Measurements from ENCODE around the gene DOK3.

The DOK3 gene

GRCh38 chr5:177511796-177512675 lies 2.4 kb upstream of the DOK3 start:
- DNase-seq, result no peak

- DNase-seq, result no peak
Observed at GRCh38 chr5:177511181-177511580, 1.6 kb upstream of the DOK3 start.

DNA sequence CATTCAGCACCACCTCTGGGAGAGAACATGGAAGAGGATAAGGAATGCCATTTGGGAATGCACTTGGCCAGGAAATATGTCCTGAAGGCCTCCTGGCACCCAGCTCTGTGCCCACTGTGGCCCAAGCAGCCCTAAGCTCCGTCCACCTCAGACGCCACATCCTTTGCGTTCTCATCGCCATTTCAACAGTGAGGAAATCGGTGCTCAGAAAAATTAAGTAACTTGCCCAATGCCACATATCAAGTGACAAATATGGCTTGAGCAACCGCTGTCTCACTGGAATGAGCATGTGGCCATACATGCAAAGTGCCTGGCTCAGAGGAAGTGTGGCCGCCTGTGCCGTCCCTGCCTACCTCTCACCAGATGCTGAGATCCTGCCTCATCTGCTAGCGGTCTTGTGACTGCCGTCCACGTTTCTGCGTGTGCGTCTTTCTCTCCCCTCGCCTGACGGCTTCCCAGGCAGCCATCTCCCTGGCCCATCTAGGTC lies 984 bp upstream of the DOK3 start:
- no peak for DNase-seq

- DNase-seq, result no peak
Observed at GRCh38 chr5:177509991-177510566, 453 bp upstream of the DOK3 start.

GRCh38 chr5:177508837-177509236 lies 789 bp downstream of the DOK3 start:
- DNase-seq, result no peak

GRCh38 chr5:177508221-177508611 lies 1.4 kb downstream of the DOK3 start:
- no peak for DNase-seq

- DNase-seq, result no peak
Observed at GRCh38 chr5:177507596-177508220, 1.9 kb downstream of the DOK3 start.

GRCh38 chr5:177507165-177507564 lies 2.5 kb downstream of the DOK3 start:
- DNase-seq, result no peak

DNA sequence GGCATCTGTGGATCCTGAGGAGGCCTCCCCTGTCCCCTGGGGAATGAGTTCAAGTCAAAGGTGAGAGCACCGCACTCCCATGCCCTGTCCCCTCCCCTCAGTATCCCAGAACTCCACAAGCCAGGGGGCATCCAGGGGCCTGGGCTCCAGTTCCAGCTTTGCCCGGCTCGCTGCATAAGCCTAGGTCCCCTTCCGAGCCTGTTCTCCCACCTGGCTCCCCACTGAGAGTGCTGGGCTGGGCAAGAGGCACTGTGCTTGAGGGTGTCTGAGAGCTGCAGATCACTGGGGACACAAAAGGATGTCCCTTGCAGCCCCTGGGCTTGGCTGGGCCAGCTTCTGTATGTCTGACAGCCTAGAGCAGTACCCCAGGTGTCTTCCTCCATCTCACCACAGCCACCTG lies 4.6 kb downstream of the DOK3 start:
- no peak for DNase-seq

GRCh38 chr5:177504086-177505056 lies 5.3 kb downstream of the DOK3 start:
- DNase-seq, result no peak

GRCh38 chr5:177503351-177504085 lies 6.1 kb downstream of the DOK3 start:
- DNase-seq, result no peak

DNA sequence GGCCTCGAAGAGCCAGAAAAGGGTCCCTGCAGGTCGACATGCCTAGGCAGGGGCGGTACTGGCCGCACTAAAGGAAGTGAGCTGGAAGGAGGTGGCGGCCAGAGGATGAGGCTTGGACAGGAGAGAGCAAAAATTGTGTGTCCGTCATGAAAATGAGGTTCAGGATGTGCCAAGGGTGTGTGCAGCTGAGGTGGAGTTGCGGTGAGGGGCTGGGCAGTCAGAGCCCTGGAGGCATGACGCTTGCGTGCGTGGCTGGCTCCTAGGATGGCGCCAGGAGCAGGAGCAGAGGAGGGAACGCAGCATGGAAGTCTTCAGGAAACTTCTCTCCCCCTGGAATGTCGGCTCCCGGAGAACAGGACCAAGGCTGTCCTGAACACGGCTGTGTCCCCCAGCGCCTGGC lies 6.7 kb downstream of the DOK3 start:
- no peak for DNase-seq

DNA sequence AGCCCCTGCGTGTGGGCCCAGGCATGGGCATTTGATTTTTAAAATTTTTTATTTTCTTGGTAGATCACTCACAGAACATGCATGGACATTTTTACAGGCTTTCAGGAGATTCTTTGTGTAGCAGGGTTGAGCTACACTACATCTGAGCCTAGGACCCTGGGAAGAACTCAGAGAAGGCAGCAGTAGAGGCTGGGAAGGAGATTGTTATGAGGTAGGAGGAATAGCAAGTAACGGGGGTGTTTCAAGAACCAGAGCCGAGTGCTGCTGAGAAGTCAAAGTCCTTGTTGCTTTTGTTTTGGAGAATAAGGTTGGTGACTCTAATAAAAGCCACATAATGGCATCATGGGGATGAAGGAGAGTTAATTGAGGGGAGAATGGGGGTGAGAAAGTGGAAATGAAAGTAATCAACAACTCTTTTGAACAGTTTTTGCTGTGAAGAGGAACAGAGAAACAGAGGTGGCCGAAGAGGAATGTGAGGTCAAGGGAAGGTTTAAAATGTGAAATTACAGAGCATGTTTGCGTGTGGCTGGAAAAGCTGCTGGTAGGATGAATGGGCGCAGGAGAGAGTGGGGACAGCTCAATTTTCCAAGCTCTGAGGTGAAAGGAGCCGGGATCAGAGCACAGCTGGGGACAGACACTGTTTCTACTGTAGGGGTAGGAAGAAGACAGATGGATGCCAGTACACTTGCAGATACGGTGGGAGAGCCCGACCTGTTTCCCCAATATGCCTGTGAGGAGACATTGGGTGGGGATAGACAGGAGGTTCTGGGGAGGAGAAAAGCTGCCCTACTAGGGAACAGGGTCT lies 7.5 kb downstream of the DOK3 start:
- no peak for DNase-seq

- peak; percentile 47 for DNase-seq
Observed at GRCh38 chr5:177500685-177501522, 8.7 kb downstream of the DOK3 start.

DNA sequence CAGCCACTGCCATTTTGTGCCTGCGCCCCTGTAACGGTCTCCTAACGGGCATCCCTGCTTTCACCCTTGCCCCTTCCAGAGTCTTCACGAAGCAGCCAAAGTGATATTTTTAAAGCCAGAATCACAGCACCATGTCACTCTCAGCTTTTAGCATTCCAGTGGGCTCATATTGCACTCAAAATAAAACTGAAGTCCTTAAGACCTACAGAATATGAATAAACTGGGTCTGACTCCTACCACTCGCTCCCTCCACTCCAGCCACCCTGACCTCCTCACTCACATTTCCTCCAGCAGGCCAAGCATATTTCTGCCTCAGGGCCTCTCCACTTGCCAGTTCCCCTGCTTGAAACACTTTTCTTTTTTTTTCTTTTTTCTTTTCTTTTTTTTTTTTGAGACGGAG lies 9.8 kb downstream of the DOK3 start:
- DNase-seq, result no peak

GRCh38 chr5:177498013-177498787 lies 11.4 kb downstream of the DOK3 start:
- no peak for DNase-seq

- DNase-seq, result peak; percentile 80
Observed at GRCh38 chr5:177497292-177498012, 12.2 kb downstream of the DOK3 start, which contains the start of gene PDLIM7. TSS of gene PDLIM7 (minus strand) at chr5:177497604. CDS start at chr5:177496512, 1,092 bp downstream.

GRCh38 chr5:177496727-177497291 lies 12.8 kb downstream of the DOK3 start:
- DNase-seq, result peak; percentile 28

Data from NCI-H1105 (cell line).